Measurements from ENCODE around the gene KCNMA1.

Gene KCNMA1

GRCh38 chr10:77079592-77080300, 557.9 kb downstream of the KCNMA1 start:
- no peak for DNase-seq (ENCODE audit: low spot score)

- DNase-seq (ENCODE audit: low spot score): no peak
Measured at GRCh38 chr10:77077316-77077945, 560.2 kb downstream of the KCNMA1 start.

GRCh38 chr10:77075926-77076325, 561.7 kb downstream of the KCNMA1 start:
- DNase-seq (ENCODE audit: low spot score): no peak

- DNase-seq (ENCODE audit: low spot score): no peak
Measured at GRCh38 chr10:77074104-77074624, 563.4 kb downstream of the KCNMA1 start.

- DNase-seq (ENCODE audit: low spot score): no peak
Measured at GRCh38 chr10:77073663-77073960, 564.0 kb downstream of the KCNMA1 start.

DNA sequence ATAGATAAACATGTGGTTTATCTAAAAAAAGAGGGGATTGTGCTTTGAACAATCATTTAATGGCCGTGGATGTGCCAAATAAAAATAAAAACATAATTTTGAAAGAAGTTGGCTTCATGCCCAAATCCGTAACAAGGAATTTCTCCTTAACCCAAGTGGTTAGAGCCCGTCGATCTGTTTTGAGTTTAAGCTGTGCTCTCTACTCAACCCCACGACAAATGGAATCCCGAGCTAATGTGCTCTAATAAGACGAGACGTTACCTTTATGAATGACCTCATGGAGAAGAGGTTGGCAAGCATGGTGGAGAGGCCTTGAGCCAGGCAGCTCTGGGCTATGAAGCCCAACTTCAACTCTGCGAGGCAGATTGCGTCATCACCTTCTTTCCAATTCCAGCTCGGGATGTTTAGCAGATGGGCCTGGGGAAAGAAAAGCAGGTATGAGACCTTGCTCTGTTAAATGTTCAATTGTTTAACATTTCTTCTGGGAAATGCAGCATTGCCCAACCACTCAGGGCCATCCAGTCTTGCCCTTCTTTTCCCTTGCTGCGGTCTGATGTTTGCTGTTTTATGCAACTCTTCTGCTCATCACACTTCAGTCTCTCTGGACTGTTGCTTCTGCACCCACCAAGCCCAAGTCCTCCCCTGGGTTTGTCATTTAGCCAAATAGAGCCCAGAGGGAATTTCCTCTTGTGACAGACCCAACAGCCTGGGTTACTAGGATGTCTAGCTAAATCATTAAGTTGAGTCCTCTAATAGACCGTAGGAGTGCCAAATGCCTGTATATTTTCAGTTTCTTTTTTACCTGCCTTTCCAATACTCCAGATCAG, 564.6 kb downstream of the KCNMA1 start:
- no peak for DNase-seq (ENCODE audit: low spot score)

DNA sequence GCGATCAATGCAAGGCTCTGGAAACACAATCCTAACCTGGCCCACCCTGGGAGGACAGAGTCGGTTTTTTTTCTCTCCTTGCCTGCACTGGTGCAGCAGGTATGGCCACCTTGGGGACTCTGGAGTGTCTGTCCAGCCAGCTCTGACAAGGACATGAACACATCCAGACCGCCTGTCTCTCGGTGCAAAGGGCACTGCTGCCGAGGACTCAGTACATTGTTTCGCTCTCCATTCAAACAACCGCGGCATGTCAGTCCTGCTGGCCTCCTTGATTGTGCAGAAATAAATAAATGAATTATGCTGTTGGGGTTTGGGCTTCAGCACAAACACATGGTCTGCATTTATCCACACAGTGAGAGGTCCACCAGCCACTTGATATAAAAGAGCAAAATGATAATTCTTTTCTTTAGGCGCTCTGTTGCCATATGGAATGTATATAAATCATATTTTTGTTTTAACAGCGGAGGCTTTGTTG, 565.2 kb downstream of the KCNMA1 start:
- DNase-seq (ENCODE audit: low spot score): no peak

DNA sequence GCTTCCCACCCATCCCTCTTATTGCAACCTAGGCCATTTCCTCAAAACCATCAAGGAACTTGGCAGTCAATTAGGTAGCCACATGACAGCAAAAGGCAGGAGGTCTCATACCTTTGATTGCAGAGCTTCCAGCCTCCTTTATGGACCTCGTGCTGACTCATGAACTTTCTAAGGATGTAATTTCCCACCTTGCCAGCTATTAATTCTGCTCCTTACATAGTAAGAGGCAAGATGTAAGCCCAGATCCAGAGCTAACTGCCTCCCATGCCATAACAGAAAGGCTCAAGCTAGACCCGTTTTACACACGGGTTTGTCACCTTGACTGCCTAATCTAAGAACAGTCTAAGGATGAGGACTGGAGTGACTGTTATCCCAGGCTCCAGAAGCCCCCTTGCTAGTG, 565.7 kb downstream of the KCNMA1 start:
- DNase-seq (ENCODE audit: low spot score): no peak

GRCh38 chr10:77071001-77071511, 566.6 kb downstream of the KCNMA1 start:
- no peak for DNase-seq (ENCODE audit: low spot score)

- DNase-seq (ENCODE audit: low spot score): no peak
Measured at GRCh38 chr10:77070346-77070745, 567.3 kb downstream of the KCNMA1 start.

DNA sequence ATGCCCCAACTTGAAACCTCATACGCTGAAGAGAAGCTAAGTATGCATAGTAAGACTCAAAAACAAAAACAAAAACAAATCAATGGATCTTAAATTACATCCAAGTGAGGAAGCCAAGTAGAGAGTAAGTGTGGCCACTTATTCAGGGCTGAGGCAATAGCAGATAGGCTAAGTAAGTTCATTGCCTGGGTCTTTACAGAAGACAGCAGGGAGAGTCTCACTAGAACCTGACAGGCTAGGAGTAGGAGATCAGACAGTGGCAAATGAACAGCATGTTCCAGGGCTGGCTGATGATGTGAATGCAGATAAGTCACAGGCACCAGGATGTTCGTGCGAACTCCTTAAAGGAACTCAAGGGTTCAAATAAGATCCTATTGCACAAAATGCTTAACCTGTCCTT, 568.6 kb downstream of the KCNMA1 start:
- DNase-seq (ENCODE audit: low spot score): no peak

DNA sequence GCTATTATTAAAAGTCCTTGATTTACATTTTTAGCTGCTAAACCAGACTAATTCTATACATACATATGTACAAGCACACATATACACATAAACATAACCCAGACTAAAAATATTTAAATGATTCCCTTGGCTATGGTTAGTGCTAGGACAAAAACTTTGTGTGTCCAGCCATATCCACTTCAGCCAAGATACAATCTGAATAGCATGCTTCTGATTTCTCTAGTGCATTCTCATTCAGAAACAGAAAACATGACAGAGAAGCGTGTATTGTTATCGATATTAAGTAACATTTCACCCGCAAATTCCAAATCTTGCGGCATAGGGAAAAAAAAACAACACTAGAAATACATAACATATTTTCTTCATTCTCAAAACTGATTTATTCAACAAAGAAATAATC, 569.3 kb downstream of the KCNMA1 start:
- no peak for DNase-seq (ENCODE audit: low spot score)

GRCh38 chr10:77062381-77062780, 575.2 kb downstream of the KCNMA1 start:
- no peak for DNase-seq (ENCODE audit: low spot score)

DNA sequence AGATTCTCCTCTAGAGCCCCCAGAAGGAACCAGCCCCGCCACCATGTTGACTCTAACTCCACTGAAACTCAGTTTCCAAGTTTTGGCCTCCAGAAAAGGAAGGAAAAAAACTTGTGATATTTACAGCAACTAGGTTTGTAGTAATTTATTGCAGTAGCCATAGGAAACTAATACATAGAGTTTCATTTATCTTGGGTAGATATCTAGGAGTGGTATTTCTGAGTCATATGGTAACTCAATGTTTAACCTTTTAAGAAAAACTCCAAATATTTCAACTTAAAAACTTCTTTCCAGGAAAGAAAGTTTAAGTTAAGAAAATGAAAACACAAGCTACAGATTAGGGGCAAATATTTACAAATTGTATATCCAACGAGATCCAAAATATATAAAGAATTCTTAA, 576.7 kb downstream of the KCNMA1 start:
- no peak for DNase-seq (ENCODE audit: low spot score)

DNA sequence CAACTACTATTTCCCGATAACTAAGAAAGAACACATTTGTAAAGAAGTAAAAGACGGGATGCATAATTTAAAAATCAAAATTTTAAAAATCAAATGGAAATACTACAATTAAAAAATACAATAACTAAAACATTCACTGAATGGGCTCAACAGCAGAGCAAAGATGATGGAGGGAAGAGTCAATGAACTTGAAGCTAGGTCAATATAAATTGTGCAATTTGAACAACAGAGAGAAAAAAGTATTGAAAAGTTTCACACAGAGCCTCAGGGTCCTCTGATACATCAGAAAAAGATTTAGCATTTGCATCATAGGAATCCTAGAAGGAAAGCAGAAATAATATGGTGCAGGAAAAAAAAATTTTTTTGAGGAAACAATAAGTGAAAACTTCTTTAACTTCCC, 581.0 kb downstream of the KCNMA1 start:
- no peak for DNase-seq (ENCODE audit: low spot score)

GRCh38 chr10:77052593-77052992, 585.0 kb downstream of the KCNMA1 start:
- no peak for DNase-seq (ENCODE audit: low spot score)

- no peak for DNase-seq (ENCODE audit: low spot score)
Measured at GRCh38 chr10:77051837-77052236, 585.8 kb downstream of the KCNMA1 start.

DNA sequence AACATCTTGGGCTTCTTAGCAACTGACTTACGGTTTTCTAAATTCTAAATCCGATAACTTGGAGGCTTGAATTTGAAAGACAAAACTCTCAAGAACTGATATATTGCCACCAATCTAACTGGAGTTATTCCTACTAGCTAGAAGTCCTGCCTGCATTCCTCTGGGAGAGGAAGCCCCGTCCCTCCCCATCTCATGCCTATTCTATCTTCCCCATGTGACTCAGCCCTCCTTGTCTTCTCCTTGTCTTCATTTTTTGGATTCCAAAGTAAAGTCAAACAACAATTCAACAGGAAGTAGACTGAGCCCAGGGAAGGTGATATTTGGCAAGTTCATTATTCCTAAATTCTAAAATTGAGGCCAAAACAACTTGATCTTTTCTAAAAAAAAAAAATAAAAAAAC, 587.7 kb downstream of the KCNMA1 start:
- DNase-seq (ENCODE audit: low spot score): no peak

GRCh38 chr10:77049146-77049545, 588.5 kb downstream of the KCNMA1 start:
- no peak for DNase-seq (ENCODE audit: low spot score)

DNA sequence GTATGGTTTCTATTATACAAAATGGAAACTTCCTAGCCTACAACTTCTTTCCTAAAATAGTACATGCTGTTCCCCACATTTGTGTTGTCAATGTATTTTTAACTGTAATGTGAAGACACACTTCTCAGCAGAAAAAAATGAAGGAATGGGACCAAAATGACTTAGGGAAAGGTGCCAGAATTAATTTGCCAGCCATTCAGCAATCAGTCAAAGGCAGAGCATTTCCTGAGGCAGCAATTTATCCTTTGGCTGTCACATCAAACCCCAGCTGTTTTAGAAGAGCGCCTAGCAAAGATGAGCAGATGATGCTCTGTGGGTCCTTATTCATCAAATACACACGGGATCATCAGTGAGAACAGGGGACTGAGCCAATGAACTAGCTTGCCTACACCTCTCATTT, 592.5 kb downstream of the KCNMA1 start:
- DNase-seq (ENCODE audit: low spot score): no peak

GRCh38 chr10:77043420-77043763, 594.2 kb downstream of the KCNMA1 start:
- DNase-seq (ENCODE audit: low spot score): no peak

DNA sequence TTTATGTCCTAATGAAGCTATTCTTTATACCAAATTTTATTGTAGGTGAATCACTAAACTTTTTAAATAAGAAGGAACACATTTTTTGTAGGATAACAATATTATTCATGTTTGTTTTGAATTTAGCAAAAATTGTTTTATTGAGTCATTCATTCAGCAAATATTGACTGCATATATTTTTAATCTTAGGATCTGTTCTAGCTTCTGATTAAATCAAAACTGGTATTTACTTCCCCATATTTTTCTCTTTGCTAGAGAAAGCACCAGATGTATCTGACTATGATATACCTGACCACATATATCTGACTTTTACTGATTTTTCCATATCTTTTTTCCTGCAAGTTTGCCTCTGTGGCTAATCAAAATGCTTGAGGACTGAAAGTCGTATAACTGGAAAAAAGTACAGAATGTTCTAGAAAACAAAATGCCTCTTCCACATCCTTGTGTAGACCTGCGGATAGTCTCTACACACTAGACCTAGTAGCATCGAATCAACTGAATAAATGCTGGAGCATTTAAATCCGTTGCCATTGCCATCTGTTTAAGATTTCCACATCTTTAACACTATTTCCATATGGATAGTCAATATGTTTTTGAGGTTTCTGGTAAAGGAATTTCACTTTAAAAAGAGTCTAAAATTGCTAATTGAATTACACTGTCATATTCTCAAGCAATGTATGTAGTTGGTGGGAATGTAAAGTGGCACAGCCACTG, 594.7 kb downstream of the KCNMA1 start:
- DNase-seq (ENCODE audit: low spot score): no peak

Data from CD4-positive, alpha-beta T cell treated with Interleukin-2 at 100 ng/mL for 4 hours (primary cell).